Measurements from ENCODE around the gene SPDYE17.
A peak's percentile ranks its signal among the peaks of the same experiment; 100 is the strongest.
"Not testable (repeated sequence)": the region's sequence is repeated elsewhere in the genome, so short reads cannot be mapped to it uniquely, and the experiment has no call there.

The SPDYE17 gene, protein sequence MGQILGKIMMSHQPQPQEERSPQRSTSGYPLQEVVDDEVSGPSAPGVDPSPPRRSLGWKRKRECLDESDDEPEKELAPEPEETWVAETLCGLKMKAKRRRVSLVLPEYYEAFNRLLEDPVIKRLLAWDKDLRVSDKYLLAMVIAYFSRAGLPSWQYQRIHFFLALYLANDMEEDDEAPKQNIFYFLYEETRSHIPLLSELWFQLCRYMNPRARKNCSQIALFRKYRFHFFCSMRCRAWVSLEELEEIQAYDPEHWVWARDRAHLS

DNA sequence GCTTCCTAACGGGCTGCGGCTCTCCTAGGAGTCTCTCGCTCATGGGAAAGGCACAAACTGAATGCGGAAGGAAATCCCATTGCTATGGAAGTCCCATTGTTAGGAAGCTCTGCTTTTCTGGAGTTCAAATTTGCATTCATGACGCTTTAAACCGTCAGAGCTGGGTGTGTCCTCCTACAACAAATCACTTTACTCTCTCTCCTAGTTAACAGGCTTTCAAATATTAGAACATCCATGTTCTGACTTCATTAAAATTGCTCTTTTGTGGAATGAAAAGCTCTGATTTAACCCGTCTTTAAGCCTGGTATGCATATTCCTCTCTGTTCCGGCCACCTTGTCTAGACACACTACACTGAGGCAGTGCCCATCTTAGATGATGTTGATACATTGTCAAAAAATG is at the start of gene SPDYE17:
SPDYE17 (minus strand) TSS at position 101 of the 400 bp plus-strand sequence. CDS start 1,791 bp downstream, outside the sequence.
- not testable (repeated sequence) for DNase-seq

DNA sequence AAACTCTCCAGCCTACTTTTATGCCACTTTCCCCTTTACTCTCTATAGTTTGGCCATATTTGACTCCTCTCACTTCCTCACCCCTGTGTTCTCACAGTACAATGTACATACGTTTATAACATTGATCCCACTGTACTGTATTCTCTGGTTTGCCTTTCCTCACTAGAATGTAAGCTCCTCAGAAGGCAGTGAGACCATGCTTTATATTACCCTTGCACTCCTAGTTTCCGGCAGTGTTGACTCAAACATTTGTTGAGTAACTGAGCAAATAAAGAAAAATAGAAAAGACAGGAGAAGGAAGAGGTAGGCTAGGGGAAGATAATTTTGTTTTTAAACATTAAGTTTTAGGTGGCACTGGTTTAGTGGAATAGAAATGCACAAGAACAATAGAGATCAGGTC is 48.1 kb upstream of the SPDYE17 start:
- DNase-seq, result not testable (repeated sequence)

DNA sequence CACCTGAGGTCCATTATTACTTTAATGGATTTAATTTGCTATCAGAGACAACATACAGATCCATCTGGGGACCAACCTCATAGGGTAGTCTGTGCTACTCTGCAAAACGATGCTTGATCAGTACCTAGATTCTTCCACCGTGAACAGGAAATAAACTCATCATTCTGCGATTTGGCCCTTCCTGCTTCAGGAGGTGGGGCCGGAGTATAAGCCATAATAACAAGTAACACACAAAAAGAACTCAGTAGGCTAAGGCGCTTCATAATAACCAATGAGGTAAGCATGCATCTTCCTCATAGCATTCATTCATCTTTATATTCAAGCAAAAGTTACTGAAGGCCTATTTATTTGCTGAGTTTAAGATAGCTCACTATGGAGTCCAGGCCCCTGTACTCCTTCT is 47.5 kb upstream of the SPDYE17 start:
- DNase-seq, result not testable (repeated sequence)

DNA sequence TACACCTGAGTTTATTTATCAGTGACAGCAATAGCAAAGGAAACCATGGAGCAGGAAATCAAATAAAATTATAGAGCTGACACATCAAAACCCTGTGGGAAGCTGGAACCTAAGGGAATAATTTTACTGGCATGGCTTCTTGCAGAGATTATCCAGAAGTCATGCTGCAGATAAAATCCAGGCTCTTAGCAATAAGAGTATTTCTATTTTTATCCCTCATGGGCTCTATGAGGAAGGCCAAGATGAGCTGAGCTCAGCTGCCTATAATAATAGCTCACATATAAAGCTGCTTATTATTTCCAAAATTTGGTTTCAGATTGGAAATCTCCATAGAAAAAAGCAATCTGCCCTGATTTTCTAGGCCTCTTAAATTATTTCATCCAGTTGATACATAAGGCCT is 47.0 kb upstream of the SPDYE17 start:
- not testable (repeated sequence) for DNase-seq

DNA sequence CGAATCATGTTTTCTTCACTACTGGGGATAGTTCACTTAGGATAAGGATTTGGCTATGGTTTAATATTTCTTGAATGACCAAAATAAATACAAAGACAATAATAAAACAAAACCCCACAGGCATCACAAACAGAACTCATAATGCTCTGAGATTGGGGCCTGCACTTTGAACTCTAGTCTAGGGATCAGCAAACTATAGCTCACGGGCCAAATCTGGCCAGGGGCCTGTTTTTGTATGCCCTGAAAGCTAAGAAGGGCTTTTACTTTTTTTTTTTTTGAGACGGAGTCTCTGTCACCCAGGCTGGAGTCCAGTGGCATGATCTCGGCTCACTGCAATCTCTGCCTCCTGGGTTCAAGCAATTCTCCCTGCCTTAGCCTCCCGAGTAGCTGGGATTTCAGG is 44.9 kb upstream of the SPDYE17 start:
- DNase-seq, result not testable (repeated sequence)

DNA sequence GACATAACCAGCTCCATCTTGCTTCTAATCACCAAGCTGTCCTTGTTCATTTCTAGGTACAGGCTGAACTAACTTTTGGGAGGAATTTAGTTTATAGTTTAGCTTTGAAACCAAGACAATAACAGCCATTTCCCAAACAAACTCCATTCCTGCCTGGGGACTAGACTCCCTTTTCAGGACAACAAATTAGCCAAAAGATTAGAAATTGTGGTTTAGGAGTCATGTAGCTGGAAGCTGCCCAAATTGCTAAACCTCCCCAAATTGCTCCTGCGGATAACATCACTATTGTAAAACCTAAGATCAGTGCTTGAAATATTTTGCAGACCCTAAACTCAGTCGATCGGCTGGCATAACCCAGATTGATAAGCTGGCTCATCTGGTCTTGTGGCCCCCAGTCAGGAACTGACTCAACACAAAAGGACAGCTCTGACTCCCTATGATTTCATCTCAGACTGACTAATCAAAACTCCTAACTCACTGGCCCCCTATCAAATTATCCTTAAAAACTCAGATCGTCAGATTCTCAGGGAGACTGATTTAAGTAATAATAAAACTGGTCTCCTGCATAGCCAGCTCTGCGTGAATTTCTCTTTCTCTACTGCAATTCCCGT is 42.7 kb upstream of the SPDYE17 start:
- not testable (repeated sequence) for DNase-seq

DNA sequence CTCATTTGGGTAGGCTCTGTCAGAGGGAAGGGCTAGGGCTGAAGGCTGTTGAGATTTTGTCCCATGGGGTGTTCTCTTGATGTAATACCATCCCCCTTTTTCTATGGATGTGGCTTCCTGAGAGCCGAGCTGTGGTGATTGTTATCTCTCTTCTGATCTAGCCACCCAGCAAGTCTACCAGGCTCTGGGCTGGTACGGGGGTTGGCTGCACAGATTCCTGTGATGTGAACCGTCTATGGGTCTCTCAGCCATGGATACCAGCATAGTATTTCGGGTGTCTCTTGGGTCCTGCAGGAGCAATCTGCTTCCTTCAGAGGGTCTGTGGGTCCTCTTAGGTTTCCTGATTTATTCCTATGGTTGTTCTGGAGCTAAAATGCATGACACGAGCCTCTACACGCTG is 38.9 kb upstream of the SPDYE17 start:
- DNase-seq, result not testable (repeated sequence)

DNA sequence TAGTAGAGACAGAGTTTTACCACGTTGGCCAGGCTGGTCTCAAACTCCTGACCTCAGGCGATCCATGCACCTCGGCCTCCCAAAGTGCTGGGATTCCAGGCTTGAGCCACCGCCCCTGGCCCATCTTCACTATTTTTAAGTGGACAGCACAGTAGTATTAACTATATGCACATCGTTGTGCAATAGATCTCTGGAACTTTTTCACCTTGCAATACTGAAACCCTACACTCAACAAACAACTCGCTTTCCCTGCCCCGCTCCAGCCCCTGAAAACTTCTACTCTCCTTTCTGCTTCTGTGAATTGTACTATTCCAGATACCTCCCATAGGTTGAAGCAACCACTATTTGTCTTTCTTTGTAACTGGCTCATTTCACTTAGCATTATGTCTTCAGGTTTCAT is 33.7 kb upstream of the SPDYE17 start:
- DNase-seq, result not testable (repeated sequence)

DNA sequence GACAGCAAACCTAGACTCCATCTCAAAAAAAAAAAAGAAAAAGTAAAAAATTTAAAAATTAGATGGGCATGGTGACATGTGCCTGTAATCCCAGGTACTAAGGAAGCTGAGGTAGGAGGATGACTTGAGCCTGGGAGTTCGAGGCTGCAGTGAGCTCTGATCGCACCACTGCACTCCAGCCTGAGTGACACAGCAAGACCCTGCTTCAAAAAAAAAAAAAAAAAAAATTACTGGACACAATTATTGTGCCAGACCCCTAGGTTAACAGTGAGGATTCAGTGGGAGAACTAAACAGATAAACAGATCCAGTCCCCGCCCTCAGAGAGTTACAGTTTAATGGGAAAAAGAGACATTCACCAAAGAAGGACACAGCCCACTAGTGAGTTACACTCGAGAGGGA is 31.6 kb upstream of the SPDYE17 start:
- DNase-seq, result not testable (repeated sequence)

DNA sequence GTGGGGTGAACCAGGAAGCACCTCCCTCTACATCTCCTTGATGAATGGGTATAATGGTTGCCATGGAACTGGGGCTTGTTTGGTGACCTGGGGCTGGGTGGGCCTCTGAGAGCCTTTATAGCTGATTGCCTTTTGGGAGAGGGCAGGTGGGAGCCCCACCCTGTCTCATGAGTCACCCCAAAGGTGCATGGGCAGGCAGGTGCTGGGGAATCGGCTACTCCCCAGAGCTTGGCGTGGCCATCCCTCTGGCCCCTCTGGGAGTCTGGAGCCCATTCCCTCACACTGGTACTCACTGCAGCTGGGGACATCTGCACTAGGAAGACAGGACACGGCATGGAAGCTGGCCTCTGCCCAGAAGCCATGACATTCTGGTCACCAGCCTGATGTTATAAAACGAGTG is 30.4 kb upstream of the SPDYE17 start, which contains the start of gene SPDYE18:
SPDYE18 (minus strand) TSS at position 2 of the 400 bp plus-strand sequence. CDS start 2,046 bp downstream, outside the sequence.
- not testable (repeated sequence) for DNase-seq

DNA sequence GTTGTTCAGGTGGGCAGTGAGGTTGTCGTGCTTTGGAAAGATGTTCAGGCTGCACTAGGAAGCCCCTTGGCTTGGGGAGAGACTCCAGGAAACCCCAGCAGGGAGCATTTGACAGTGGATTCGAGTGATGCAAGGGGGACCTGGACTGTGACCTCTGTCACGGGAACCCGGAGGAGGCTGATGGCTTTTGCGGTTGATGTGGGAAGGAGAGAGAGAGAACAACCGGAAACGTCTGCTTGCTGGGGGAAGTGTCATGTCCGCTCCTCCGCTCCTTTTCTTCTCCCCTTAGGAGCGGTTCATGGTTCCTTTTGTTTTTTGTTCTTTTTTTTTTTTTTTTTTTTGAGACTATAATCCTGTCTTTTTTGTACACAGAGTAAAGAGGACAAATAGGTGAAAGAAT is 5.8 kb downstream of the SPDYE17 start:
- not testable (repeated sequence) for DNase-seq

DNA sequence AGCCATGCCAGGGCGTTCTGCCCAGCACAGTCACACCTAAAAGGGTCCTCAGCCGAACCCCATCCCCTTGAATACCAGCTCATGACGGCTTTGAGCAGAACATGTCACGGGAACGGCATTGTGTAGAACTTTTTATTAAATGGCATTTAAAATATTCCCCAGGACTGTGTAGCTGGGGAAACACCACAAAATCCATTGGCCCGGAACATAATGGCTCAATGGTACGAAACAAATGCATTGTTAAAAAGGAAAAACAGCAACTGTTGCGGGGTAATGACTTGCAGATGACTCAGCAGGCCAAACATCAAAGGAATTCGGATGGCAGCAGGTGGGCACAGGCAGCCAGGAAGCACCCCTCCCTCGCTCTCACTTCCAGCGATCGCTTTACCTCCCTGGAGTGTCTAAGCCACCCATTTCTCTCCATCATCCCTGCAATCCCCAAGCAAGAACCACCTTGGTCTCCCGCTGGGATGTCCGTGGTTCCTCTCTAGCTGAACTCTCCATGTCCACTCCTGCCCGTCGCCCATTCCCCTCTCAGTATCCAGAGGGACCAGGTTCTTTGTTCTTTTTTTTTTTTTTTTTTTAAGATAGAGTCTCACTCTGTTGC is 22.0 kb downstream of the SPDYE17 start:
- not testable (repeated sequence) for DNase-seq

DNA sequence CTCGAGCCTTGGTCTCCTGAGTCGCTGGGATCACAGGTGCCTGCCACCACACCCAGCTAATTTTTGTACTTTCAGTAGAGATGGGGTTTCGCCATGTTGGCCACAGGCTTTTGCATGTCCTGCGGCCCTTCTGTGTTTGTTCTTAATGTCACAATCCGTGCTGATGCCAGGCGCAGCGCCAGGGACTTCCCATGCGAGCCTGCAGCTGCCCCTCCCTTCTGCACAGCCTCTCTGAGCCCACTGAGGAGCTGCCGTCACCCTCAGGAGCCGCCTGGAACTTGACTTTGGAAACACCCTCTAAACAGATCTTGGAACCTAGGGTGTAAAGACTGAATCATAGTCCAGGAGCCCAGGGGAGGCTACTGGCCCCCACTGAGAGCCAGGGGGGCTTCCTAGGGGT is 24.2 kb downstream of the SPDYE17 start:
- not testable (repeated sequence) for DNase-seq

DNA sequence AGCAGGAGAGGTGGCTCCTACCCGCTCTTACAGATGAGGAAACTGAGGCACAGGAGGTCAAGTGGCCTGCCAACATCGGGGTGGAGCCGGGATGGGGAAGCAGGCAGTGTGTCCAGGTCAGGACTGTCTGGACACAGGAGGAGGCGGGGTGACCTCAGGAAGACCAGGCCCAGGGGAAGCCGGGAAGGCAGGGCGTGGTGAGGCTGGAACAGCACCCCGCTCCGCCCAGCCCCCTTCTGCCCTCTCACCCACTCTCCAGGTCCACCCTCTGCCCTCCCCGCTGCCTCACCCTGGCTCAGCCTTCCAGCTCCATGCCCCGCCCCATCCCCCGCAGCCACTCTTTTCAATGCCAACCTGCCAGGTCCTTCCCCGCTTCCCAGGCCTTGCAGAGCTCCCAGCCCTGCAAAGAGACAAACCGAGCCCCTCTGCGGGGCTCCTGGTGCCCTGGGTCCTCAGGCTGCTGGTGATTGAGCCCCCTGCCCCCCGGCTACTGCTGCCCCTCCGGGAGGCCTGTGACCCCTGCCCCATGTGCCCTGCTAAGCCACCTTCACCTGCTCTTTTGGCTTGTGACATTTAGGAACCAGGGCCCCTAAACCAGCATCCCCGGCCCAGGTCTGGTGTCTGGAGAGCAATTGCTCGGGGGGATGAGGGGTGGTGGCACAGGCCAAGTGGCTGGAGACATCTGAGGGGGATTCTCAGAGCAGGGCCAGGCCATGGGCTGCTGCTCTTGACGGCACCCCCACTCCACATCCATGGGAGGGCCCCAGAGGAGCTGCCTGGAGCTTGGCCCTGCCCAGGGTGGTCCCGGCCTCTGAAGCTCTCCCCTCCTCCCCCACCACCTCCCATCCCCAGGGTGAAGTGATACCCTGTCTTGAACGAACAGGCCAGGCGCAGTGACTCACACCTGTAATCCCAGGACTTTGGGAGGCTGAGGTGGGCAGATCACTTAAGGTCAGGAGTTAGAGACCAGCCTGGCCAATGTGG is 25.7 kb downstream of the SPDYE17 start:
- DNase-seq, result not testable (repeated sequence)

DNA sequence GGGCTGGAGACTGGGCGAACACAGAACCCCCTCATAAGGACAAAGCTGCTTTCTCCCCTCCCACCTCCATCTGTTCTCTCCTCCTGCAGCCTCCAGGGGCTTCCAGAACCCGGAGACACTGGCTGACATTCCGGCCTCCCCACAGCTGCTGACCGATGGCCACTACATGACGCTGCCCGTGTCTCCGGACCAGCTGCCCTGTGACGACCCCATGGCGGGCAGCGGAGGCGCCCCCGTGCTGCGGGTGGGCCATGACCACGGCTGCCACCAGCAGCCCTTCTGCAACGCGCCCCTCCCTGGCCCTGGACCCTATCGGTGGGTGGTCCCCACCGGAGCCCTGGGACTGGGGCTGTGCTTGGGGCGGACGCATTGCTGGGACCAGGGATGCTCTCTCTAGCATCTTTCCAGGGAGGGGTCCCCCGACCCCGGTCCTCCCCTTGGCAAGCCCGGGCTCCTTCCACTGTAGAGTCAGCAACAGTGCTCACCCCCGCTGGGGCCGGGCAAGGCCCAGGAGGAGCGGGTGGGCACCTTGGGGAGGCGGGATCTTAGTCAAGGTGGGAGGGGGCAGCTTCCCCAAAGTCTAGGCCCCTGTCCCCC is 26.6 kb downstream of the SPDYE17 start:
- not testable (repeated sequence) for DNase-seq

DNA sequence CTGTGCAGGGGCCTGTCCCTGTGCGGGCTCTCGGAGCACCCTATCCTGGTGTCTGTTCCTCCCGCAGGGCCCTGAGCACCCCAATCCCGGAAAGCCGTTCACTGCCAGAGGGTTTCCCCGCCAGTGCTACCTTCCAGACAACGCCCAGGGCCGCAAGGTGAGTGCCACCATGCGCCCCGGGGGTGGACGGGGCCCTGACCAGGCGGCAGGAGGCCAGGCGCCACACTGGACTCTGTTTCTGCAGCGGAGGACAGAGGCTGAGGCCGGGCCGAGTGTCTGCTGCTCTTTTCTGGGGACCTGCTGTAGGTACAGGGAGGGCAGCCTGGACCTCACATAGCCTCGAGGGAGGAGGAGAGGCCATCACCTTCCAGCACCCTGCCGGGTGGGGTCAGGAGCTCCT is 28.0 kb downstream of the SPDYE17 start:
- DNase-seq, result not testable (repeated sequence)

DNA sequence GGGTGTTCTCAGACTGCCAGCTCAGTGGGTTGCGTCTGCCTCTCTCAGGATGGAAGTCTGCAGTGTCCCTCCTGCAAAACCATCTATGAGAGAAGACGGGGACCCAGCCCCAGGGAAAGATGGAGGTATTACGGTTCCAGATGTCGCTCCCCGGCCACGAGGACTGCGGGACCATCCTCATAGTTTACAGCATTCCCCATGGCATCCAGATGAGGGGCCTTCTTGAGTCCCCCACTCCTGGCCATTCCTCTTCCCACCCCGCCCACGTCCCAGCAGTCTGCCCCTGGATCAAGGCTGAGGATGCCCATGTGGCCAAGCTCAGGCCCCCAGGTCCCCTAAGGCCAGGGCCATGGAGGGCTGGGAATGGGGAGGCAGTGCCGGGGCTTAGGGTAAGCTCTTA is 28.9 kb downstream of the SPDYE17 start:
- not testable (repeated sequence) for DNase-seq

DNA sequence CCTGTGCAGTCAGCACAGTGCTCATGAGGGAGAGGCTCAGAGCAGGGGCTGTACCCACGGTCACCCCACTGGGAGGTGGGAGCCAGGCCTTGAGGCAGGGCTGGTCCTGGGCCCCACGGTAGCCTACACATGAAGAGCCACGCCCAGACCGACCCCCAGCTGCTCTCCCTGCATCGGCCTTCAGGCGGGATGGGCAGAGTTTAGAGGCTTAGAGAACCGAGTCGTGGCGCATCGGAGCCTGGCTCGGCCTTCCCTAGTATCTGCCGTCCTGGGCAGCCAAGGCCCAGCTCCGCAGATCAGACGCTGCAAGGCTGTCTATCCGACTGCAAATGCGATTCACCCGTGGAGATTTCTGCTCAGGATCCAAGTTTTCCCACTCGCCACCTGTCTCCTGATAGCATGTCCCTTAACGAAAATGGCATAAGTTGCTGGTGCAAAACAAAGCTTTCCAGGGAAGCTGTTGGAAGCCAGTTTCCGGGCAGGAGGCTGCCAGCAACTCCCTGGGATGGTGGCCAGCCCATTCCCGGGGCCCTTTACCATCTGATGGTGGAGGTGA is 29.4 kb downstream of the SPDYE17 start:
- not testable (repeated sequence) for DNase-seq

DNA sequence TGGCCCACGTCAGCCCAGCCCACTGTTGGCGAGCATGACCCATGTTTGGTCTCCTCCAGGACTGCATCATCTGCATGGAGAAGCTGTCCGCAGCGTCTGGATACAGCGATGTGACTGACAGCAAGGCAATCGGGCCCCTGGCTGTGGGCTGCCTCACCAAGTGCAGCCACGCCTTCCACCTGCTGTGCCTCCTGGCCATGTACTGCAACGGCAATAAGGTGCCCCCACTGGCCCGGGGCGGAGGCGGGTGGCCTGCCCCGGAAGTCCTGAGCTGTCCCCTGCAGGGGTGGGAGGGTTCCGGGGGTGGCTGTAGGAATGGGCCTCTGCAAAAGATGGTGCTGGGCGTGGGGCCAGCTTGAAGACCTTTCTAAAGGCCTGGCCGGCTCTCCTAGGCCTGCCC is 30.1 kb downstream of the SPDYE17 start:
- DNase-seq, result not testable (repeated sequence)

DNA sequence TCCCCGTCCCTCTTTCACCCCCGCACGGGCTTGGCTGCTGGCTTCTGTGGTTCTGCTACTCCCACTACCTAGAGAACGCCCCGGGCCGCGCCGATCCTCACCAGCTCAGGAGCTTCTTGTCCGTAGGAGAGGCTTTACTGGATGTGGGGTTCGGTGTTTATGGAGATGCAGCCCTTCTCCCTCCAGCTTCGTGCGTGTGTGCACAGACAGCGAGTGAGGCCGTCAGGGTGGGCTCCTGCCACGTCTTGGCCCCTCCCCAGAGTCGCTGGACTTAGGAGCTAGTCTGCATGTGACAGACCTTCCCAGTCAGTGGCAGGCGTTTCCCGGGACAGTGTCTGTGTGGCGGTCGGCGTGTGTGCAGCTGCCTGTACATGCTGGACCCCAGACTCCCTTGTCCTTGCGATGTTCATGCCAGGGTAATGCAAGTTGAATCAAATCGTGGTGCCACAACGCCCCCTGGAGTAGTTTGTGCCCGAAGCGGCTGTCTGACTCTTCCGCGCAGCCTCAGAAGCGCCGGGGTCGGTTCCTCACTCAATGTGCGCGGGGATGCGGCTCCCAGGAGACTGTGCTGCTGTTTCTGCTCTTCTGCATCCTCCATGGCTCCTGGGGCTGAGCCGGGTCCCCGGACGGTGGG is 32.6 kb downstream of the SPDYE17 start:
- DNase-seq, result not testable (repeated sequence)

DNA sequence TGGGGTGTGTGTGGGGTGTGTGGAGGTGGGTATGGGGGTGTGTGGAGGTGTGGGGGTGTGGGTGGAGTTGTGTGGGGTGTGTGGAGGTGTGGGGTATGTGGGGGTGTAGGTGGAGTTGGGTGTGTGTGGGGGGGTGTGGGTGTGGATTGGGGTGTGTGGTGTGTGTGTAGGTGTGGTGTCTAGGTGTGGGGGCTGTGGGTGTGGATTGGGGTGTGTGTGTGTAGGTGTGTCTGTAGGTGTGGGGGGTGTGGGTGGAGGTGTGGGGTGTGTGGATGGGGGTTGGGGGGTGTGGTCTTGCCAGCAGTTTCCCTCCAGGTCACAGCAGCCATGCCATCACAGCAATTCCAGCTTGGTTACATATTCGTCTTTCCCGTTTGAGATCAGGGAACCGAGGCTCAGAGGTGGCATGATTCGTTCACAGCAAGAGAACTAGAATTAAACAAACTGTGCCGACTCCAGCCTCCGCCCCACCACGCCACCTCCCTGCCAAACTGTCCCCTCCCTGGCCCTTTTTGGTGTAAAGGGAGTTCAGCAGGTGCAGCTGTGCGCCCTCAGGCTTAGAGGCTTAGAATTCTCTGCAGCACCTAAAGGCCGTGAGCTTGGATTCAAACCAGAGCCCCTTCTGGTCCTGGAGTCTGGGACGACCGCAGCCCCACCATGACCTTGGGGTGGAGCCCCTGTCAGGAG is 33.3 kb downstream of the SPDYE17 start:
- DNase-seq, result peak; percentile 10
